CD14-positive monocyte (primary cell): Measurements from ENCODE around the gene HOMEZ. TPM values are rescaled to one million over a fixed set of nuclear protein-coding genes. Genes with fewer than 3 reads are reported as not detected.
A peak's percentile ranks its signal among the peaks of the same experiment; 100 is the strongest.

ENCODE experiments used
- DNase-seq, 3 donors: peaks; one replicate each; pipeline ENCODE4 v3.0.0-alpha.2; 2011 to 2022
- H2AFZ ChIP-seq: 2 replicates; pipeline ENCODE4 v1.6.0; 2012; ENCODE audit warnings: mild to moderate bottlenecking, low read depth, low read length, inconsistent platforms; ENCODE audit not compliant: insufficient read depth, poor library complexity, severe bottlenecking
- H3K27ac ChIP-seq, 2 donors: 1 replicate in 1 of 2; 2 replicates in 1 of 2; pipeline ENCODE4 v1.5.1; 2012 to 2013; ENCODE audit warnings: low read length in 2 of 2, control low read depth in 1 of 2, inconsistent platforms in 1 of 2, low read depth in 1 of 2, mild to moderate bottlenecking in 1 of 2
- H3K27me3 ChIP-seq, 2 donors: one replicate each; pipeline versions ENCODE4 v1.6.0 to v1.6.1; 2011 to 2013; ENCODE audit warnings: low read length in 2 of 2; ENCODE audit not compliant: control insufficient read depth in 2 of 2, insufficient read depth in 2 of 2
- H3K36me3 ChIP-seq, 2 donors: replicated peaks in 1 of 2; 1 replicate in 1 of 2; 2 replicates in 1 of 2; pipeline versions ENCODE4 v1.5.1 to v1.6.1; 2012 to 2013; ENCODE audit warnings: low read length in 2 of 2, control low read depth in 1 of 2, inconsistent platforms in 1 of 2, mild to moderate bottlenecking in 1 of 2; ENCODE audit not compliant: insufficient read depth in 2 of 2, control insufficient read depth in 1 of 2
- H3K4me1 ChIP-seq, 2 donors: 1 replicate in 1 of 2; 2 replicates in 1 of 2; pipeline versions ENCODE4 v1.5.1 to v1.6.1; 2012 to 2013; ENCODE audit warnings: low read length in 2 of 2, control low read depth in 1 of 2, inconsistent platforms in 1 of 2, mild to moderate bottlenecking in 1 of 2, moderate library complexity in 1 of 2; ENCODE audit not compliant: insufficient read depth in 2 of 2, control insufficient read depth in 1 of 2
- H3K4me2 ChIP-seq: replicated peaks from 2 replicates; pipeline ENCODE3; 2012; ENCODE audit warnings: low read length, moderate library complexity, mild to moderate bottlenecking; ENCODE audit not compliant: poor library complexity, severe bottlenecking; ENCODE audit errors: extremely low read depth
- H3K4me3 ChIP-seq, 3 experiments: fragments of 200-600 bp in 1 of 3; sonication (generic) in 1 of 3; replicated peaks in 1 of 3; 1 replicate in 2 of 3; 2 replicates in 1 of 3; pipeline ENCODE4 v1.5.1; 2011 to 2013; ENCODE audit warnings: low read length in 3 of 3, mild to moderate bottlenecking in 3 of 3, control low read depth in 2 of 3, low read depth in 2 of 3, inconsistent platforms in 1 of 3, moderate library complexity in 1 of 3
- H3K79me2 ChIP-seq: 2 replicates; pipeline ENCODE4 v1.6.0; 2012; ENCODE audit warnings: mild to moderate bottlenecking, control low read depth, inconsistent platforms, low read length, moderate library complexity; ENCODE audit not compliant: insufficient read depth
- H3K9ac ChIP-seq: 2 replicates; pipeline ENCODE4 v1.6.0; 2017; ENCODE audit warnings: low read length, mild to moderate bottlenecking; ENCODE audit not compliant: insufficient read depth, poor library complexity, severe bottlenecking
- H3K9me3 ChIP-seq, 2 donors: replicated peaks in 1 of 2; 1 replicate in 1 of 2; 2 replicates in 1 of 2; pipeline versions ENCODE4 v1.5.1 to v1.6.1; 2012 to 2013; ENCODE audit warnings: low read length in 2 of 2, control low read depth in 1 of 2; ENCODE audit not compliant: control insufficient read depth in 1 of 2, insufficient read depth in 1 of 2
- H4K20me1 ChIP-seq: 2 replicates; pipeline ENCODE4 v1.6.0; 2012; ENCODE audit warnings: mild to moderate bottlenecking, low read length, control low read depth, moderate library complexity; ENCODE audit not compliant: insufficient read depth
- H3K27ac Mint-ChIP-seq, 7 donors: one replicate each; pipeline ENCODE4 v1.8.0; 2020; ENCODE audit warnings: mild to moderate bottlenecking in 7 of 7, mixed read lengths in 7 of 7, moderate library complexity in 6 of 7, inconsistent platforms in 2 of 7
- H3K27me3 Mint-ChIP-seq, 3 donors: one replicate each; pipeline ENCODE4 v1.8.0; 2021 to 2022; ENCODE audit warnings: low read depth in 3 of 3, mild to moderate bottlenecking in 3 of 3, mixed read lengths in 3 of 3, moderate library complexity in 3 of 3, inconsistent platforms in 1 of 3
- H3K36me3 Mint-ChIP-seq, 2 donors: one replicate each; pipeline ENCODE4 v1.8.0; 2020; ENCODE audit warnings: mixed read lengths in 2 of 2, inconsistent platforms in 1 of 2, mild to moderate bottlenecking in 1 of 2
- H3K4me1 Mint-ChIP-seq: one replicate; pipeline ENCODE4 v1.8.0; 2020; ENCODE audit warnings: mild to moderate bottlenecking, mixed read lengths
- H3K4me3 Mint-ChIP-seq, 2 donors: one replicate each; pipeline ENCODE4 v1.8.0; 2020; ENCODE audit warnings: mild to moderate bottlenecking in 2 of 2, mixed read lengths in 2 of 2, moderate library complexity in 1 of 2
- H3K9me3 Mint-ChIP-seq, 7 donors: one replicate each; pipeline ENCODE4 v1.8.0; 2020 to 2022; ENCODE audit warnings: mixed read lengths in 7 of 7, mild to moderate bottlenecking in 6 of 7, moderate library complexity in 6 of 7, inconsistent platforms in 2 of 7
- WGBS: methylation state at CpG from one replicate; pipeline ENCODE4 v1.1.5; 2013; ENCODE audit warnings: missing lambda C conversion rate; ENCODE audit not compliant: insufficient coverage; 5-methylcytosine and 5-hydroxymethylcytosine counted together
- intact Hi-C, 2 donors: fragments of 100-400 bp; cut with micrococcal nuclease; formaldehyde crosslinking; loops; one replicate each; pipeline versions ENCODE4 v1.15.0 to v1.15.1; 2023
- polyA plus RNA-seq, 3 donors: library from polyadenylated mRNA; depleted of rRNA in 1 of 3; unstranded in 2 of 3; stranded (reverse) in 1 of 3; fragments of 300-500 nt in 2 of 3; fragments of >200 nt in 1 of 3; fragmentation: Illumina TruSeq in 2 of 3; gene quantifications; 1 replicate in 2 of 3; 2 replicates in 1 of 3; pipeline ENCODE4 v1.2.3, GENCODE V29; 2012 to 2021
- TF ChIP-seq, protein P1 (sequence below): fragments of 200-600 bp; IDR thresholded peaks from one replicate; pipeline ENCODE4 v1.8.0; 2022; ENCODE audit warnings: antibody characterized with exemption, mild to moderate bottlenecking

The HOMEZ gene
- polyA plus RNA-seq, 3 donors = 3.5 to 5.4 (median 4.1) TPM

DNA sequence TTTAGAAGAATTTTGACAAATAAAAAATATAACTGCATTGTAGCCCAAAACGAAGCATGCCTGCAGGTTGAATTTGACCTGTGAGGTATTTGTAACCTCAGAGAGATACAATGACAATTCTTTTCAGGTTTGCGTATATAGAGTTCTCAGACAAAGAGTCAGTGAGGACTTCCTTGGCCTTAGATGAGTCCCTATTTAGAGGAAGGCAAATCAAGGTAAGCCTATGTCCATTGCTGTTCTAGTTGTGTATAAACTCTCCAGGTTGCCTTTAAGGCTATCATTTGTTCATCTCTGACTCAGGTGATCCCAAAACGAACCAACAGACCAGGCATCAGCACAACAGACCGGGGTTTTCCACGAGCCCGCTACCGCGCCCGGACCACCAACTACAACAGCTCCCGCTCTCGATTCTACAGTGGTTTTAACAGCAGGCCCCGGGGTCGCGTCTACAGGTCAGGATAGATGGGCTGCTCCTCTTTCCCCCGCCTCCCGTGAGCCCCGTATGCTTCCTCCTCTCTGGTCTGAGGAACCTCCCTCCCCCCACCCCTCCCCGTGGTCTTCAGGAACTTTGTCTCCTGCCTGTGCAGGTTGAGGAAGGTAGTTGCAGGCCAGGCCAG is 38.0 kb upstream of the HOMEZ start:
- no peak overlapping the region for H3K4me3 ChIP-seq
- H2AFZ ChIP-seq = no peak overlapping the region
- H3K9ac ChIP-seq = no peak overlapping the region
- H3K79me2 ChIP-seq = peaks cover 27% of the 10 kb centered on the region
- DNase-seq = no peak
- Mint-ChIP-seq H3K9me3 (peaks cover 0 to 3% (median 0%) of the 10 kb centered on the region in 7 donors), H3K36me3 (peaks cover 39 to 42% of the 10 kb centered on the region in 2 donors), H3K4me1 (peaks cover 25% of the 10 kb centered on the region), H3K27me3 (peaks cover 0 to 2% (median 0%) of the 10 kb centered on the region in 3 donors), H3K4me3 (no peak overlapping the region), H3K27ac (peak overlapping the region in 1 of 7 donors; percentile 63)
- TF ChIP-seq, protein P1, sequence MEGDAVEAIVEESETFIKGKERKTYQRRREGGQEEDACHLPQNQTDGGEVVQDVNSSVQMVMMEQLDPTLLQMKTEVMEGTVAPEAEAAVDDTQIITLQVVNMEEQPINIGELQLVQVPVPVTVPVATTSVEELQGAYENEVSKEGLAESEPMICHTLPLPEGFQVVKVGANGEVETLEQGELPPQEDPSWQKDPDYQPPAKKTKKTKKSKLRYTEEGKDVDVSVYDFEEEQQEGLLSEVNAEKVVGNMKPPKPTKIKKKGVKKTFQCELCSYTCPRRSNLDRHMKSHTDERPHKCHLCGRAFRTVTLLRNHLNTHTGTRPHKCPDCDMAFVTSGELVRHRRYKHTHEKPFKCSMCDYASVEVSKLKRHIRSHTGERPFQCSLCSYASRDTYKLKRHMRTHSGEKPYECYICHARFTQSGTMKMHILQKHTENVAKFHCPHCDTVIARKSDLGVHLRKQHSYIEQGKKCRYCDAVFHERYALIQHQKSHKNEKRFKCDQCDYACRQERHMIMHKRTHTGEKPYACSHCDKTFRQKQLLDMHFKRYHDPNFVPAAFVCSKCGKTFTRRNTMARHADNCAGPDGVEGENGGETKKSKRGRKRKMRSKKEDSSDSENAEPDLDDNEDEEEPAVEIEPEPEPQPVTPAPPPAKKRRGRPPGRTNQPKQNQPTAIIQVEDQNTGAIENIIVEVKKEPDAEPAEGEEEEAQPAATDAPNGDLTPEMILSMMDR = no peak
- H4K20me1 ChIP-seq = peaks cover 24% of the 10 kb centered on the region
- intact Hi-C loops = loop anchor here (5.0 to 10.0 kb wide), 4 partner anchors 37 to 241 kb away; partner anchors contain the start of genes ACIN1 (in 1 of the 2), AP1G2 (in 1 of the 2), C14orf119 (in 1 of the 2) and HOMEZ (in 1 of the 2)
- H3K27ac ChIP-seq = no peak overlapping the region
- no peak overlapping the region for H3K4me2 ChIP-seq
- 86% methylated on average over 5 of the region's 18 CpGs for WGBS
- no peaks in the 10 kb centered on the region for H3K27me3 ChIP-seq
- peaks cover 27 to 37% of the 10 kb centered on the region in 2 donors for H3K36me3 ChIP-seq
- peaks cover 23 to 24% of the 10 kb centered on the region in 2 donors for H3K4me1 ChIP-seq
- H3K9me3 ChIP-seq = no peaks in the 10 kb centered on the region

DNA sequence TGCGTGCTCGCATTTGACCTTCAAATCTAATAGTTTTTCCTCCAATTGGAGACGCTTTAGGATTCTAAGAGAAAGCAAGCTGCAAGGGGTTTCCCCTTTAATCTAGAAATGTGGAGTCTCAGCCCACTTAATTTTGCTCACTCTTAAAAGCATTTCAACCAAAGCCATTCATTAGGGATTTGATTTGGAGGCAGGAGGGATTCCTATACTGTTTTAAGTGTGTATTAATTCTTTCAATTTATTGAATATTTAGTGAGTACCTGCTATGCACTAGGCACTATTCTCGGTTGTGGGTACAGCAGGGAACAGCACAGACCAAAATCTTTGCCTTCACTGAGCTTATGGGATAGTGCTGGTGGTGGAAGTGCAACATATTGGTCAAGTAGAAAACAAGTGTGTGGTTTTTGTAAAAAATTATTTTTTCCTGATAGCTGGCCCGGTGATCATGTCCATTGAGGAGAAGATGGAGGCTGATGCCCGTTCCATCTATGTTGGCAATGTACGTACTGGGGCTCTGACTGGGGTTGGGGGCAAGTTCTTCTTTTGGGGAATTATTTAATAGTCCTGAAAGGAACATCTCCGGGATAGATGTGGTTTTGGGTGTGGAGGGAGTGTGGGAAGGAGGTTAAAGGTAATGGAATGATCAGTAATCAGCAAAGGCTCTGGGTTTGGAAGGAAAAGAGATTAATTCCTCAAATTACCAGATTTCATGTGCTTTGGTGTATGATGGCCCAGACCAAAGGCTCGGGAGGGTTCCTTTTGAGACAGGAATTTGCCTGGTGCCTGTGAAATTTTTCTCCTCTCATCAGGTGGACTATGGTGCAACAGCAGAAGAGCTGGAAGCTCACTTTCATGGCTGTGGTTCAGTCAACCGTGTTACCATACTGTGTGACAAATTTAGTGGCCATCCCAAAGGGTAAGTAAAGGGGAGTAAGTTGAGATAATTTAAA is 36.9 kb upstream of the HOMEZ start:
- H3K27me3 Mint-ChIP-seq = peaks cover 0 to 2% (median 0%) of the 10 kb centered on the region in 3 donors
- intact Hi-C loops = loop anchor here (5.0 to 10.0 kb wide), 4 partner anchors 36 to 242 kb away; partner anchors contain the start of genes ACIN1 (in 1 of the 2), AP1G2 (in 1 of the 2), C14orf119 (in 1 of the 2) and HOMEZ (in 1 of the 2)

More for the DNA sequence above, 36.9 kb upstream of the HOMEZ start:
- peaks cover 27 to 37% of the 10 kb centered on the region in 2 donors for H3K36me3 ChIP-seq
- H3K9me3 Mint-ChIP-seq = peaks cover 0 to 3% (median 0%) of the 10 kb centered on the region in 7 donors
- WGBS = 73% methylated on average over 4 of the region's 10 CpGs
- H3K4me2 ChIP-seq = peak overlapping the region; percentile 84
- H3K27me3 ChIP-seq = no peaks in the 10 kb centered on the region
- H3K27ac ChIP-seq = peak overlapping the region in 1 of 2 donors; percentile 93
- peaks cover 27% of the 10 kb centered on the region for H3K79me2 ChIP-seq
- H3K4me1 Mint-ChIP-seq = peaks cover 25% of the 10 kb centered on the region
- H3K4me3 Mint-ChIP-seq = peak overlapping the region; percentile 90 to 92
- peak overlapping the region; percentile 94 for H3K9ac ChIP-seq
- no peak for DNase-seq
- TF ChIP-seq, protein P1 = no peak
- no peak overlapping the region for H2AFZ ChIP-seq
- peaks cover 23 to 24% of the 10 kb centered on the region in 2 donors for H3K4me1 ChIP-seq
- H3K27ac Mint-ChIP-seq = peak overlapping the region; percentile 94 to 98 (median 96)
- no peaks in the 10 kb centered on the region for H3K9me3 ChIP-seq
- peaks cover 39 to 42% of the 10 kb centered on the region in 2 donors for H3K36me3 Mint-ChIP-seq
- H4K20me1 ChIP-seq = peaks cover 24% of the 10 kb centered on the region
- H3K4me3 ChIP-seq = peak overlapping the region; percentile 74 to 92 (median 92)
